ENCODE results near the gene PTGER1.

PTGER1 gene

DNA sequence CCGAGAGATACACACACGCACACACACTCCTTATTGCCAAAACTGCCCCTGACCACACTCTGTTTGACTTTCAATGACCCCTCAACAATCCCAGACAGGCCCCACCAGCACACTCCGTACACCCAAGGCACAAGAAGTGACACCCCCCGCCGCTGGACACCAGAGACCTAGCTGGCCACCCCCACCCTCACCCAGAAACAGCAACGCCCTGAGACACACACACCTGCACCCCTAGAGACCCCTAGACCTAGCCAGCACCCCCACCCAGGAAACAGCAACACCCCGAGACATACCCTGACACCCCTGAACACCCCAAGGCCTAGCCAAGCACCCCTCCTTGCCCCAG, 1.1 kb upstream of the PTGER1 start:
- Histone ChIP-seq H3K9ac (no peak overlapping the region), H4K20me1 (no peaks in the 10 kb centered on the region), H3K27ac (no peak overlapping the region), H3K36me3 (peaks cover 19% of the 10 kb centered on the region), H3K9me3 (no peaks in the 10 kb centered on the region), H3K4me2 (peak overlapping the region; percentile 89), H3K27me3 (peaks cover 24% of the 10 kb centered on the region), H3K4me3 (no peak overlapping the region), H3K4me1 (peaks cover 80% of the 10 kb centered on the region)
- TF ChIP-seq Cebpa-rat (IDR thresholded peaks at IDR 0.05), result no peak

DNA sequence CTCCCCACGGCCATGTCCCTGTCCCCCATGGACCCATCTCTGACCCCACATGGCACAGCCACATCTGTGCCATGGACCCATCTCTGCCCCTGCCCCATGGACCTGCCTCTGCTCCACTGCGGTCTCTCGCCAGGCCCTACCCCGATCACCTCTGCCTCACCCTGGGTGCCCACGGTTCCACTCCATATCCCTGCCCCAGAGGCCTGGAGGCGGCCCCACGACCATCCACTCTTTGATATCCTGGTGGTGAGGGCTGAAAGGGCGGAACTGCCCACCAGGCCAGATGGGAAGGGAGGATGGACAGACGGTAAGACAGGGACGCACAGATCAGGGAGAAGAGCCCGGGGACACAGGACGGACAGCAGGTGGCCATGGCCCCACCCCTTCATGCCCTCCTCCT, 327 bp downstream of the PTGER1 start:
- Histone ChIP-seq H3K4me1 (peaks cover 68% of the 10 kb centered on the region), H3K9ac (peak overlapping the region; percentile 65), H3K27me3 (peaks cover 24% of the 10 kb centered on the region), H3K4me3 (peak overlapping the region; percentile 61), H3K27ac (peak overlapping the region; percentile 59), H4K20me1 (peaks cover 10% of the 10 kb centered on the region; the same call in 1 of the 2 replicates), H3K36me3 (peaks cover 34% of the 10 kb centered on the region), H3K4me2 (peak overlapping the region; percentile 89), H3K9me3 (no peaks in the 10 kb centered on the region)
- no peak for TF ChIP-seq Cebpa-rat (IDR thresholded peaks at IDR 0.05)

DNA sequence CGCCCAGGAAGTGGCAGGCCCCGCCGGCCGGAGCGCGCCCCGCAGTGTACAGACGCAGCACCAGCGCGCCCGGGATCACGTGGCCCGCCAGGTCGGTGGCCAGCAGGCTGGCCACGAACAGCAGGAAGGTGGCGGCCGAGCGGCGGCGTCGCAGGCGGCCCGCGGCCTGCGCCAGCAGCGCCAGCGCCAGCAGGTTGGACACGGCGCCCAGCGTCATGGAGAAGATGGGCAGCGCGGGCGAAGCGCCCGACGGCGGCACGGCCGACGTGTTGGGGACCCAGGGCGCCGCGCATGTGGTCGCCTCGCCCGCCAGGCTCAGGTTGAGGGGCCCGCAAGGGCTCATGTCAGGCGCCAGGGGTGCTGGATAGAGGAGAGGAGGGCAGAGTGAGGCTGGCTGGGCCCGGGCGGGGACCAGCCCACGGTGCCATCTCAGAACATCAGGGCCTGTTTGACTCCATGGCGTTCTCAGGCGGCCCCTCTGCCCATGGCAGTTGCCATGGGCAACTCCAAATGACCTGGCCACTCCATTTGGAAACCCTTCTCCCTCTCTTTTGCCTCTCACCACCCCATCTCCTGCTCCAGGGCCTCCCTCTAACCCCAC, 1.1 kb downstream of the PTGER1 start:
- Histone ChIP-seq H3K9me3 (no peaks in the 10 kb centered on the region), H4K20me1 (peaks cover 18% of the 10 kb centered on the region; the same call in 1 of the 2 replicates), H3K4me2 (peak overlapping the region; percentile 89), H3K4me1 (peaks cover 61% of the 10 kb centered on the region), H3K27me3 (peaks cover 24% of the 10 kb centered on the region), H3K27ac (no peak overlapping the region), H3K9ac (no peak overlapping the region), H3K4me3 (no peak overlapping the region), H3K36me3 (peaks cover 38% of the 10 kb centered on the region)
- no peak for TF ChIP-seq Cebpa-rat (IDR thresholded peaks at IDR 0.05)

DNA sequence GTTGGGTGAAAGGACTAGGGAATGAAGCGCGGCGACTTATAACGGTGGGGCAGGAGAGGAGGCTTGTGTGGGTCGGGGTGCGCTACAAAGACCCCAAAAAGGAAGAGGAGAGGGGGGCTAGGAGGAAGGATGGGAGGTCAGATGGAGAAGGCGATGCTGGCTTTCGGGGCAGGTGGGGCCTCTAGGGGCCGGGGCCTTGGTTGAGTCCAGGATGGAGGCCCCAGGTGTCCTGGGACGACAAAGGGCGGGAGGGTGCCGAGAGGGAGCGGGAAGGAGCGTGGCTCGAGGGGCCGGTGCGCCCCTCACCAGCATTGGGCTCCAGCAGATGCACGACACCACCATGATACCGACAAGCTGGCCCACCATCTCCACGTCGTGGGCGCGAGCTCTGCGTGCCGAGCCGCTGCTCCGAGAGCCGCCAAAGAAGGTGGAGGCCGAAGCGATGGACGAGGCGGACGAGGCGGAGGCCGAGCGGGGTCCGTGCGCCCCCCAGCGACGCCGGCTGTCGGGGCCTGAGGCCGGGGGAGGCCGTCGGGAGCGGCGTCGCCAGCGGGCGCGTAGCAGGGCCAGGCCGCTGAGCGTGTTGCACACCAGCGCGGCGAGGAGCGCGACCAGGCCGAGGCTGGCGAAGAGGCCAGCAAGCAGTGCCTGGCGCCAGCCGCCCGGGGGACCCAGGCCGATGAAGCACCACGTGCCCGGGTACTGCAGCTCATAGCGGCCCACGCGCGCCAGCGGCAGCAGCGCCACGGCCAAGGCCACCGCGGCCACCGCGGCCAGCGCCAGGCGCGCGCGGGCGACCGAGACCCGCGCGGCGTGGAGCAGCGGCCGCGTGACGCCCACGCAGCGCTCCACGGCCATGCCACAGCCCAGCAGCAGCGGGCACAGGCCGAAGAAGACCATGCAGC, 1.8 kb downstream of the PTGER1 start:
- no peak for TF ChIP-seq Cebpa-rat (IDR thresholded peaks at IDR 0.05)
- peak overlapping the region; percentile 58; the same call in 1 of the 2 replicates for H3K4me3 ChIP-seq
- no peak overlapping the region for H3K27ac ChIP-seq
- peak overlapping the region; percentile 59; the same call in 1 of the 2 replicates for H3K9ac ChIP-seq
- no peaks in the 10 kb centered on the region for H3K9me3 ChIP-seq
- H4K20me1 ChIP-seq, result peaks cover 21% of the 10 kb centered on the region; the same call in 1 of the 2 replicates
- peaks cover 61% of the 10 kb centered on the region for H3K4me1 ChIP-seq
- peaks cover 38% of the 10 kb centered on the region for H3K36me3 ChIP-seq
- H3K27me3 ChIP-seq, result peaks cover 24% of the 10 kb centered on the region
- peak overlapping the region; percentile 95 for H3K4me2 ChIP-seq

DNA sequence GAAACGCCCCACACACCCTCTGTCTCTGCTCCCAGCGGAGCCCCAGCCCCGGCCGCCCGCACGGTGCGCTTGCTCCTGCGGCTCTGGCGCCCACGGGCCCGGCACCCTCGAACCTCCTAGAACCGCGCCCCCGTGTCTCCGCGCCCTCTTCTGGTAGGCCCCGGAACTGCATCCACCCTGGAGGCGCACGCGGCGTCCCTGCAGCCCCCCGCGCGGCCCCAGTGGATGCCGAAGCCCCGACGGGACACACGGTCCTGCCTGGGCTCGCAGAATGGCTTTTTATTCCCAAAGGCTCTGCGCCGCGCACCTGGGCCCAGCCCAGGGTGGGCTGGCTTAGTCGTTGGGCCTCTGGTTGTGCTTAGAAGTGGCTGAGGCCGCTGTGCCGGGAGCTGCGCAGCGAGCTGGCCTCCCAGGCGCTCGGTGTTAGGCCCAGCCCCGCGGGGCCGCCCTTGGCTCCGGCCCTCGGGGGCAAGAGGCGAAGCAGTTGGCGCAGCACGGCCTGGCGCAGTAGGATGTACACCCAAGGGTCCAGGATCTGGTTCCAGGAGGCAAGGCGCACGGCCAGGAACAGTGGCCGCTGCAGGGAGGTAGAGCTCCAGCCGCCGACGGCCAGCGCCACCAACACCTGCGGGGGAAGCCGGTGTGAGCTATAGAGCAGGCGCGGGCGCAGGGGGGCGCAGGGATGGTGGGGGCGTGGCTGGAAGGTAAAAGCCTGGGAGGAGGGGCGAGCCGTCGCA, 2.8 kb downstream of the PTGER1 start:
- Histone ChIP-seq H3K4me3 (peak overlapping the region; percentile 58), H3K4me1 (peaks cover 55% of the 10 kb centered on the region), H3K27ac (peak overlapping the region; percentile 52; the same call in 1 of the 2 replicates), H4K20me1 (peaks cover 21% of the 10 kb centered on the region; the same call in 1 of the 2 replicates), H3K36me3 (peaks cover 42% of the 10 kb centered on the region), H3K27me3 (peaks cover 24% of the 10 kb centered on the region), H3K4me2 (peak overlapping the region; percentile 95), H3K9ac (peak overlapping the region; percentile 59), H3K9me3 (no peaks in the 10 kb centered on the region)
- no peak for TF ChIP-seq Cebpa-rat (IDR thresholded peaks at IDR 0.05)

DNA sequence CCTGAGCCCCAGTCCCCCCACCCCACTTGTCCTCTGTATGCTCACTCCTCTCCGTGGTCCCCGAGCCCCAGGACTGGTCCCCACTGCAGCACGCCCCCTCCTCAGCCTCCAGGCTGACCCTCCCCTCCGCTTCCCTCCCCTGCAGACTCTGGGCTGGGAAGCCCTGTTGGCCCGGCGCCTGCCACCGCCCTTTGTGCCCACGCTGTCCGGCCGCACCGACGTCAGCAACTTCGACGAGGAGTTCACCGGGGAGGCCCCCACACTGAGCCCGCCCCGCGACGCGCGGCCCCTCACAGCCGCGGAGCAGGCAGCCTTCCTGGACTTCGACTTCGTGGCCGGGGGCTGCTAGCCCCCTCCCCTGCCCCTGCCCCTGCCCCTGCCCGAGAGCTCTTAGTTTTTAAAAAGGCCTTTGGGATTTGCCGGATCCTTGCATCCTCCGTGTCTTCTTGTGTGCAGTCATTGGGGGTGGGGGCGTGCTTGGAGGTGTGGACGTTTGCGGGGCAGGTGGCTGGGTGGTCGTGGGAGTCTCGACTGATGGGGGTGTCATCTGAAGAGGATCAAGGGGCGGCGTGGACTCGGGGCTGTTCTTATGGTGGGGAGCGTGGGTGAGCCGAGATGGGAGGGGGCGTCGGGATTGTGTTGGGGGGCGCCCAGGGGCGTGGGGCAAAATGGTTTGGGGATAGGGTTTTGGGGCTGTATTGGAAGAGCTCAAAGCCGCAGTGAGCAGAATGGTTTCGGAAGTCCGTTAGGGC, 3.5 kb downstream of the PTGER1 start:
- Histone ChIP-seq H3K9me3 (no peaks in the 10 kb centered on the region), H4K20me1 (peaks cover 21% of the 10 kb centered on the region; the same call in 1 of the 2 replicates), H3K9ac (no peak overlapping the region), H3K4me3 (peak overlapping the region; percentile 58; the same call in 1 of the 2 replicates), H3K4me2 (peak overlapping the region; percentile 95), H3K36me3 (peaks cover 49% of the 10 kb centered on the region), H3K4me1 (peaks cover 47% of the 10 kb centered on the region), H3K27ac (no peak overlapping the region), H3K27me3 (peaks cover 24% of the 10 kb centered on the region)
- no peak for TF ChIP-seq Cebpa-rat (IDR thresholded peaks at IDR 0.05)

DNA sequence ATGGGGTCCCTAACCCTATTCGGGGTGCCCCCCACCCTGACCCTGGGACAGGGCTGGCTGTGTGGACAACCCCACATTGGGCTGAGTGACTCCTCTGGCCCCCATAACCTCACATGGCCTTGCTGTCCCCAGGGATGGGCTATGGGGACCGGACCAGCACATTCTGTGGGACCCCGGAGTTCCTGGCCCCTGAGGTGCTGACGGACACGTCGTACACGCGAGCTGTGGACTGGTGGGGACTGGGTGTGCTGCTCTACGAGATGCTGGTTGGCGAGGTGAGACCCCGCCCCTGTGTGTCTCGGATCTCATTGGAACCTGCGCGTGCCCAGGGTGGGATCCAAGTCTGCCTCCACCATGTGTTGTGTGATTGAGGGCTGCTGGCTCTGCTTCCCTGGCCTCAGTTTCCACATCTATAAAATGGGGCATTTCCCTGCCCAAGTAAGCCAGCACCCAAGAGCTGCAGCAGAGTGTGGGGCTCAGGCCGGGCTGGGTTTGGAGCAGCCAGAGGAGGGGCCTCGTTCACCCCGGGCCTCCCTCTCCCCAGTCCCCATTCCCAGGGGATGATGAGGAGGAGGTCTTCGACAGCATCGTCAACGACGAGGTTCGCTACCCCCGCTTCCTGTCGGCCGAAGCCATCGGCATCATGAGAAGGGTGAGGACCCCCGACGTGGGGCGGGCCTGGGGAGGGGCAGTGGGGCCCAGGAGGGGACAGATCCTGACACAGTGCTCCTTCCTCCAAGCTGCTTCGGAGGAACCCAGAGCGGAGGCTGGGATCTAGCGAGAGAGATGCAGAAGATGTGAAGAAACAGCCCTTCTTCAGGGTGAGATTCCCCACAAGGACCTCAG, 4.9 kb downstream of the PTGER1 start:
- peaks cover 34% of the 10 kb centered on the region for H3K4me1 ChIP-seq
- H3K27ac ChIP-seq, result no peak overlapping the region
- no peak overlapping the region for H3K4me3 ChIP-seq
- no peak overlapping the region for H3K4me2 ChIP-seq
- H3K9ac ChIP-seq, result no peak overlapping the region
- H4K20me1 ChIP-seq, result peaks cover 21% of the 10 kb centered on the region; the same call in 1 of the 2 replicates
- peaks cover 63% of the 10 kb centered on the region for H3K36me3 ChIP-seq
- H3K9me3 ChIP-seq, result no peaks in the 10 kb centered on the region
- TF ChIP-seq Cebpa-rat (IDR thresholded peaks at IDR 0.05), result no peak
- H3K27me3 ChIP-seq, result peaks cover 24% of the 10 kb centered on the region

DNA sequence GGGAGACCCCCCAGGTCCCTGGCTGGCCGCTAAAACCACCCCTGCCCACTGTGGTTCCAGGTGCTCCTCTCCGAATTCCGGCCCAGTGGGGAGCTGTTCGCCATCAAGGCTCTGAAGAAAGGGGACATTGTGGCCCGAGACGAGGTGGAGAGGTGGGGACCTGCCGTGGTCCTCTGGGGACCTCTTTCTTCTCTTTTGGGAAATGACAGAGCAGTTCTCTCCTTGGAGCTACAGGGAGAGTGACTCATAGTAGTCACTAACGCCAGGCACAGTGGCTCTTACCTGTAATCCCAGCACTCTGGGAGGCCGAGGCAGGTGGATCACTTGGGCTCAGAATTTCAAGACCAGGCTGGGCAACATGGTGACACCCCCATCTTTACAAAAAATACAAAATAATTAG, 7.3 kb downstream of the PTGER1 start:
- peaks cover 87% of the 10 kb centered on the region for H3K36me3 ChIP-seq
- peaks cover 12% of the 10 kb centered on the region for H3K4me1 ChIP-seq
- H3K4me3 ChIP-seq, result no peak overlapping the region
- TF ChIP-seq Cebpa-rat (IDR thresholded peaks at IDR 0.05), result no peak
- H3K27me3 ChIP-seq, result peaks cover 5% of the 10 kb centered on the region; the same call in 1 of the 2 replicates
- no peak overlapping the region for H3K4me2 ChIP-seq
- H4K20me1 ChIP-seq, result peaks cover 21% of the 10 kb centered on the region; the same call in 1 of the 2 replicates
- no peak overlapping the region for H3K27ac ChIP-seq
- no peaks in the 10 kb centered on the region for H3K9me3 ChIP-seq
- no peak overlapping the region for H3K9ac ChIP-seq

Measured in BLaER1 (cell line).